ENCODE results near the gene U2AF2.

DNA sequence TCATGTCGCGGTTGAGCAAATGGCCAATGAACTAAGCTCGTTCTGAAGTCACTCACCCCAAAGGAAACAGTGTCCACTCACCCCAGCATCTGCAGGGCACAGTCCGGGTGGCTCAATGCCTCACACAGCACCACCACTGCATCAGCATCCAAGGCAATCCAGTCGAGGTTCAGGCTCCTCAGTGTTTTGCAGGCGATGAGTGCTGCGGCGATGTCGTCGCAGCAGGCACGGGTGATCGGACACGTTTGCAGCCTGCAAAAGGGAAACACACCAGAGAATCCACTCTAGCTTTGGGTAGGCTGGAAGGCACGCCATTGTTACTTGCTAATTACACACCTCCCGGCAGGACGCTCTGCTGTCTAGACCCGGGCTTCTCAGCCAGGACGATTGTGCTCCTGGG is 56.9 kb downstream of the U2AF2 start:
- TF ChIP-seq EZH2phosphoT487 (IDR thresholded peaks at IDR 0.05; ENCODE audit: insufficient read depth, low read depth) (no peak), EZH2 (IDR thresholded peaks at IDR 0.05; ENCODE audit: insufficient read depth, poor library complexity, severe bottlenecking) (no peak)

Measured in GM23248 (cell line).